ENCODE results near the gene CILP2.

Gene CILP2

GRCh38 chr19:19567391-19567790 is 29.3 kb downstream of the CILP2 start:
- no peak for DNase-seq (ENCODE audit: low read depth in 2 of 2)

DNA sequence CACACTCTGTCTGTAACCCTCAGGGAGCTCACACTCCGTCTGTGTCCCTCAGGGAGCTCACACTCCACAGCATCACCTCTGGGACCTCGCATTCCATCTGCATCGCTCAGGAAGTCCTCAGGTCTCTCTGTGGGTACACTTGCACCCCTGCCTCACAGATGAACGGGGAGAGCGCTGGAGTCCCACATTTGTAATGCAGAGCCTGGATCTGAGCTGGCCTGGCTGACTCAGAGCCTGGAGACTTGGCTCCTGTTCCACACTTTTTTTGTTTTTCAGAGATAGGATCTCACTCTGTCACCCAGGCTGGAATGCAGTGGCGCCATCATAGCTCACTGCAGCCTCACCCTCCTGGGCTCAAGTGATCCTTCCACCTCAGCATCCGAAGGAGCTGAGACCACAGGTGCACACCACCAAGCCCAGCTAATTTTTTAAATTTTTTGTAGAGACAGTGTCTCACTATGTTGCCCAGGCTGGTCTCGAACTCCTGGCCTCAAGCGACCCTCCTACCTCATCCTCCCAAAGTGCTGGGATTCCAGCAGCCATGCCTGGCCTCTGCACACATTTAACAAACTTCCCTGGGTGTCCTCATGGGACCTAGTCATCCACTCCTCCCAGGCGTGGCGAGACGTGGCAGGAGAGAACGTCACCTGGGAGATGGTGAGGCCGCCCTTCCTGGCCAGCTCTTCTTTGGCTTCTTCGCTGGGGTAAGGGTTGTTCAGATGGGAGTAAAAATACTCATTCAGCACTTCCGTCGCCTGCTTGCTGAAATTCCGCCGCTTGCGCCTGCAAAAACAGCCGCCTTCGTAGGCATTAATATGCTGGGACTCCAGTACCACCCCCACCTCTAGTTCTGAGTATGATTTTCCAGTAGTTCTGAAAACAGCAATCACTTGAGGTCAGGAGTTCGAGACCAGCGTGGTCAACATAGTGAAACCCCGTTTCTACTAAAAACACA is 31.0 kb downstream of the CILP2 start:
- no peak for DNase-seq (ENCODE audit: low read depth in 2 of 2)

- no peak for DNase-seq (ENCODE audit: low read depth in 2 of 2)
Observed at GRCh38 chr19:19570571-19570970, 32.5 kb downstream of the CILP2 start.

DNA sequence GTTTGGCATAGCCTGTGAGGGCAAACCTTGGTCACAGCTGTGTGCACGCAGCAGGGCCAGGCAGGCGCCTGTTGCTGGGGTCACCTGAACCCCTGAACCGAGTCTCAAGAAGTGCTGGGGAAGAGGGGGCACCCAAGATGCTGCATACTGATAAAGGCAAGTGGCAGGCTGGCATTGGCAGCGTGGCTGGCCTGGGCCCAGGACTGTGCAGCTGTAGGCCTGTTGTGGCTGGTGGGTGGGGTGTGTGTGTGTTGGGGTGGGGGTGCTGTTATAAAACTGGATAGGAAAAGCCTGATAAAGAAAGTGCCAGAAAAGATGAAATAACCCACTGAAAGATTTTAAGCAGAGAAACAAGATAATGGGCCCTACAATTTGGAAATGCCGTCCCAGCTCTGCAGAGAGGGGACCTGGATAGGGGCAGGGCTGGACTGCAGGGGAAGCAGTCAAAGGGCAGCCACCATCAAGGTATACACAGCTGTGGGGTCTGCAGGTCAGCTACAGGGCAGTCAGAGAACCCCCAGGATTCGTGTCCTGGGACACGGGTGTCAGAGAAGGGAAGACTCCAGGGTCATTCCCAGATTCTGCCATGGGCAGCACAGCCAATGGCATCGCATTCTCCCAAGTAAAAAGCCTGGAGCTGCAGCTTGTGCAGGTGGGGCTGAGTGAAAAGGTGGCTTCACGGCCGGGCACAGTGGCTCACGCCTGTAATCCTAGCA is 33.2 kb downstream of the CILP2 start:
- no peak for DNase-seq (ENCODE audit: low read depth in 2 of 2)

DNA sequence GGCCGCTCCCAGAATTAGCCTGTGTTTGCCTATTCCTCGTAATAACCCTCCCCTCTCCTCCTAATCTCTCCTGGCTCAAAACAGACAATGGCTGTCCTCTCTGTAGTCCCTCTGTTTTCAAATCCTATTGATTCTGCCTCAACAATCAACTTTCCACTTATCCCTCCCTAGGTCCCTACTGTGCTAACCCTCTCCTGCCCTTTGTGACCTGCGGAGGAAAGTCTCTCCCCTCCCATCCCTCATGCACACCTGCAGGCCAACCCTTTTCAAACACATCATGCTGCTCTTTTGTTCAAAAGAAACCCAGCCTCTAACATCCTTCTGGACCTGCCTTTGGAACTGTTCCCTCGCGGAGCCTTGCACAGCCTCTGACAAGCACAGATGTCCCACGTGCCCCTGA is 37.3 kb downstream of the CILP2 start:
- DNase-seq (ENCODE audit: low read depth in 2 of 2) = no peak

DNA sequence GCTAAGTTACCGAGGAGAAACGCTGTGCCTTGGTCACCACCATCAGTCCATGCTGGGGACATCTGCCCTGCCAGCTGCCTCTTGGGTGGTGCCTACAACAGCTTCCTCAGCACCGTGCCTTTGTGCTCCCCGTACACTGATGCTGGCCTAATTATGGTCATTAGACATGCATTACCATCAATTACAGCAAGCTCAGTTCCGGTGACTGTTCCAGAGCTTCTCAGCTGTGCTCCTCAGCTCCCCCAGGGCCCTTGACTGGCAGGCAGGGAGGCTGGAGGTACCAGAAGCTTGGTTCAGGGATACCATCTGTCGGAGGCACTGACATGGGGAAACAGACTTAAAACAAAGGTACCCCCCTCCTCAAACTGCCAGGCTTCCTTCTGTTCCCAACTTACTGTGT is 40.2 kb downstream of the CILP2 start:
- no peak for DNase-seq (ENCODE audit: low read depth in 2 of 2)

GRCh38 chr19:19579533-19580361 is 41.7 kb downstream of the CILP2 start:
- DNase-seq (ENCODE audit: low read depth in 2 of 2) = no peak

DNA sequence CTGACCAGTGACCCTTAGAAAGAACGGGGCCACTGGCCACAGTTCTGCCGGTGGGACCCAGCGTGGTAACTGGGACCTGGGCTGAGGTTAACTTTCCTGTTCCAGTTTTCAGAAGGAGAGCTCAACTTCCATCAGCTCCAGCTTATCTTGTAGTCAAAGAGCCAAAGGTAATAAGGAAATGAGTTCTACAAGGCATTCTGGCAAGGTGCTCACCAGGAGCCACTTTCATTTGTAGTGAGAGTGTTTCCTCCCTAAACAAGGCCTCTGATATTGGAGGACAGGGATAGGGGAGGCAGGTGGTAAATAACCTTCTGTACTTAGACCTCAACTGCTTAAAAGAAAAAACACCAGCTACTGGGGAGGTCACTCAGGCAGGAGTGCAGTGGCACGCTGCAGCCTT is 42.4 kb downstream of the CILP2 start:
- DNase-seq (ENCODE audit: low read depth in 2 of 2) = no peak

- DNase-seq (ENCODE audit: low read depth in 2 of 2) = no peak
Observed at GRCh38 chr19:19581391-19581790, 43.3 kb downstream of the CILP2 start.

GRCh38 chr19:19582471-19582870 is 44.4 kb downstream of the CILP2 start:
- DNase-seq (ENCODE audit: low read depth in 2 of 2) = no peak

- no peak for DNase-seq (ENCODE audit: low read depth in 2 of 2)
Observed at GRCh38 chr19:19584356-19584755, 46.3 kb downstream of the CILP2 start.

DNA sequence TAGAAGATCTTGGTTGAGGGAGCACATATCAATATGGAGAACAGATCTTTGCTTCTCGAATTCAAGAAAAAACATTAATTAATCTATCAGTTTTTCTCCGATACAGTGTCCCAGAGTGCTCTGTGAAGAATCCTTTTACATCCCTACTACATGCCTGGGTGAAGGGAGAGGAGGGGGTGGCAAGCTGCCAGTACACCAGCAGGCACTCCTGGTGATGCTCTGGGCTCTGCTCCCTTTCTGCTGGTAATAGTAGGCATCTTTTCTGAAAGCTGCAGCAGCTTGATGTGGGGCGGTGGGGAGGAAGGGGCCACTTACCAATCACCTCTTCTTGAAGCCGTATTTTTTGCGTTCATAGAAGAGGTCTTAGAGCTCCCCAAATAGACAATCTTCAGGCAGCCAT is 49.7 kb downstream of the CILP2 start:
- DNase-seq (ENCODE audit: low read depth in 2 of 2) = no peak

GRCh38 chr19:19588546-19588945 is 50.5 kb downstream of the CILP2 start:
- DNase-seq (ENCODE audit: low read depth in 2 of 2) = no peak

- peak; percentile 66 for DNase-seq (ENCODE audit: low read depth in 2 of 2)
Observed at GRCh38 chr19:19591133-19591825, 53.2 kb downstream of the CILP2 start.

GRCh38 chr19:19592690-19593089 is 54.6 kb downstream of the CILP2 start:
- no peak for DNase-seq (ENCODE audit: low read depth in 2 of 2)

- no peak for DNase-seq (ENCODE audit: low read depth in 2 of 2)
Observed at GRCh38 chr19:19594381-19594780, 56.3 kb downstream of the CILP2 start.

- no peak for DNase-seq (ENCODE audit: low read depth in 2 of 2)
Observed at GRCh38 chr19:19595171-19595701, 57.2 kb downstream of the CILP2 start.

All from stimulated activated CD4-positive, alpha-beta T cell treated with anti-CD3 and anti-CD28 coated beads, Interleukin-15, amount 100 ng/mL, for 48 hours (primary cell).